H9 (cell line): ENCODE measurements around the gene PDC. TPM values are rescaled to one million over a fixed set of nuclear protein-coding genes. Genes with fewer than 3 reads are reported as not detected.

Experiments
- DNase-seq: peaks from one replicate; pipeline ENCODE4 v3.0.0-alpha.2; 2017
- H2AFZ ChIP-seq: one replicate; pipeline ENCODE4 v1.6.1; 2013; ENCODE audit warnings: mild to moderate bottlenecking, low read length, control low read depth, moderate library complexity
- H2AK5ac ChIP-seq: 2 replicates; pipeline ENCODE4 v1.6.1; 2013; ENCODE audit warnings: low read length, control low read depth, mixed read lengths; ENCODE audit not compliant: insufficient read length
- H2BK120ac ChIP-seq: one replicate; pipeline ENCODE4 v1.6.1; 2013; ENCODE audit warnings: low read depth, mild to moderate bottlenecking, low read length, control low read depth, inconsistent platforms; ENCODE audit not compliant: poor library complexity, severe bottlenecking
- H2BK12ac ChIP-seq: 2 replicates; pipeline ENCODE4 v1.6.1; 2013; ENCODE audit warnings: low read length, control low read depth, mixed read lengths, low read depth; ENCODE audit not compliant: insufficient read length
- H2BK15ac ChIP-seq: 2 replicates; pipeline ENCODE4 v1.6.1; 2013; ENCODE audit warnings: low read depth, low read length, control low read depth
- H2BK20ac ChIP-seq: one replicate; pipeline ENCODE4 v1.6.1; 2013; ENCODE audit warnings: low read depth, mild to moderate bottlenecking, low read length, control low read depth, inconsistent platforms; ENCODE audit not compliant: poor library complexity, severe bottlenecking
- H2BK5ac ChIP-seq: 2 replicates; pipeline ENCODE4 v1.6.1; 2013; ENCODE audit warnings: low read length, control low read depth, mixed read lengths; ENCODE audit not compliant: insufficient read length
- H3K14ac ChIP-seq: 2 replicates; pipeline ENCODE4 v1.6.1; 2013; ENCODE audit warnings: low read length, control low read depth; ENCODE audit not compliant: insufficient read depth
- H3K18ac ChIP-seq: 2 replicates; pipeline ENCODE4 v1.6.1; 2013; ENCODE audit warnings: low read depth, mild to moderate bottlenecking, mixed read lengths, low read length, control low read depth; ENCODE audit not compliant: insufficient read length
- H3K23ac ChIP-seq: 2 replicates; pipeline ENCODE4 v1.6.1; 2013; ENCODE audit warnings: low read length, control low read depth, mixed read lengths, low read depth; ENCODE audit not compliant: insufficient read length
- H3K23me2 ChIP-seq: 2 replicates; pipeline ENCODE4 v1.6.1; 2013; ENCODE audit warnings: low read depth, mild to moderate bottlenecking, mixed read lengths, low read length, control low read depth; ENCODE audit not compliant: insufficient read length, poor library complexity, severe bottlenecking
- H3K27ac ChIP-seq: 2 replicates; pipeline ENCODE4 v1.5.1; 2013; ENCODE audit warnings: low read length, control low read depth, mixed read lengths, low read depth; ENCODE audit not compliant: insufficient read length
- H3K27me3 ChIP-seq: 2 replicates; pipeline ENCODE4 v1.6.1; 2013; ENCODE audit warnings: low read length, control low read depth, inconsistent platforms; ENCODE audit not compliant: insufficient read depth
- H3K4ac ChIP-seq: 2 replicates; pipeline ENCODE4 v1.6.1; 2013; ENCODE audit warnings: low read depth, mild to moderate bottlenecking, control low read depth, inconsistent platforms, low read length, moderate library complexity
- H3K4me1 ChIP-seq: 2 replicates; pipeline ENCODE4 v1.6.1; 2013; ENCODE audit warnings: low read length, control low read depth, inconsistent platforms; ENCODE audit not compliant: insufficient read depth
- H3K4me2 ChIP-seq: 2 replicates; pipeline ENCODE4 v1.6.1; 2013; ENCODE audit warnings: low read length, control low read depth, mixed read lengths; ENCODE audit not compliant: insufficient read length, insufficient read depth
- H3K56ac ChIP-seq: 2 replicates; pipeline ENCODE4 v1.6.1; 2013; ENCODE audit warnings: low read depth, mild to moderate bottlenecking, mixed read lengths, low read length, control low read depth; ENCODE audit not compliant: insufficient read length
- H3K79me1 ChIP-seq: 2 replicates; pipeline ENCODE4 v1.6.1; 2013; ENCODE audit warnings: low read depth, mild to moderate bottlenecking, moderate library complexity, low read length, control low read depth, inconsistent platforms; ENCODE audit not compliant: insufficient read depth, poor library complexity, severe bottlenecking
- H3K79me2 ChIP-seq: 2 replicates; pipeline ENCODE4 v1.6.1; 2013; ENCODE audit warnings: low read length, control low read depth, inconsistent platforms; ENCODE audit not compliant: insufficient read depth
- H3K9ac ChIP-seq: 2 replicates; pipeline ENCODE4 v1.6.1; 2013; ENCODE audit warnings: low read length, control low read depth, mixed read lengths; ENCODE audit not compliant: insufficient read length; ENCODE audit errors: extremely low read depth
- H3K9me3 ChIP-seq: one replicate; pipeline ENCODE4 v1.6.1; 2013; ENCODE audit warnings: low read depth, low read length, inconsistent platforms; ENCODE audit not compliant: control insufficient read depth
- H3T11ph ChIP-seq: one replicate; pipeline ENCODE4 v1.6.1; 2013; ENCODE audit warnings: mild to moderate bottlenecking, low read length, control low read depth, inconsistent platforms
- H4K20me1 ChIP-seq: one replicate; pipeline ENCODE4 v1.6.1; 2013; ENCODE audit not compliant: control insufficient read depth, insufficient read length, insufficient read depth
- H4K5ac ChIP-seq: 2 replicates; pipeline ENCODE4 v1.6.1; 2013; ENCODE audit warnings: low read depth, mild to moderate bottlenecking, mixed read lengths, low read length, control low read depth; ENCODE audit not compliant: insufficient read length
- H4K8ac ChIP-seq: replicated peaks from 2 replicates; pipeline ENCODE4 v1.6.1; 2013; ENCODE audit warnings: low read length, control low read depth, mixed read lengths, low read depth; ENCODE audit not compliant: insufficient read length
- H4K91ac ChIP-seq: 2 replicates; pipeline ENCODE4 v1.6.1; 2013; ENCODE audit warnings: low read depth, mild to moderate bottlenecking, moderate library complexity, mixed read lengths, low read length, control low read depth; ENCODE audit not compliant: insufficient read length
- H3K27ac Mint-ChIP-seq, 3 experiments: 2 replicates in 2 of 3; 3 replicates in 1 of 3; pipeline ENCODE4 v1.8.0; 2020 to 2021; ENCODE audit warnings: mixed read lengths in 3 of 3, mild to moderate bottlenecking in 1 of 3, moderate library complexity in 1 of 3
- H3K27me3 Mint-ChIP-seq: 2 replicates; pipeline ENCODE4 v1.8.0; 2021; ENCODE audit warnings: low read depth, mild to moderate bottlenecking, moderate library complexity, mixed read lengths
- H3K36me3 Mint-ChIP-seq, 3 experiments: 2 replicates in 2 of 3; 3 replicates in 1 of 3; pipeline ENCODE4 v1.8.0; 2020 to 2021; ENCODE audit warnings: low read depth in 3 of 3, mixed read lengths in 3 of 3; ENCODE audit not compliant: insufficient read depth in 1 of 3
- H3K4me1 Mint-ChIP-seq, 2 experiments: 2 replicates each; pipeline ENCODE4 v1.8.0; 2020; ENCODE audit warnings: mixed read lengths in 2 of 2
- H3K4me3 Mint-ChIP-seq, 2 experiments: 2 replicates in 1 of 2; 3 replicates in 1 of 2; pipeline ENCODE4 v1.8.0; 2020 to 2021; ENCODE audit warnings: mild to moderate bottlenecking in 2 of 2, mixed read lengths in 2 of 2, moderate library complexity in 1 of 2
- H3K9me3 Mint-ChIP-seq, 2 experiments: 2 replicates in 1 of 2; 3 replicates in 1 of 2; pipeline ENCODE4 v1.8.0; 2020; ENCODE audit warnings: mild to moderate bottlenecking in 2 of 2, mixed read lengths in 2 of 2, moderate library complexity in 1 of 2
- CTCF ChIP-seq: fragments of 200-600 bp; sonication (generic); conservative IDR thresholded peaks from 3 replicates; pipeline ENCODE4 v1.8.0; 2021; ENCODE audit warnings: antibody characterized with exemption, mild to moderate bottlenecking
- WGBS: extraction: QIAGEN DNeasy Blood & Tissue Kit; methylation state at CpG from one replicate; pipeline ENCODE4 v1.1.7; 2013; ENCODE audit warnings: missing lambda C conversion rate, low lambda C conversion rate, mixed read lengths; ENCODE audit not compliant: insufficient read length; ENCODE audit errors: extremely low coverage; 5-methylcytosine and 5-hydroxymethylcytosine counted together
- total RNA-seq: library from RNA; stranded (reverse); gene quantifications from 2 replicates; pipeline ENCODE4 v1.2.1, GENCODE V29; 2021

PDC gene
- total RNA-seq, 1 experiment from 2014 or later: not detected

GRCh38 chr1:186421446-186421845 is 39.5 kb downstream of the PDC start:
- no peaks in the 10 kb centered on the region for H3K79me2 ChIP-seq
- H2BK5ac ChIP-seq: no peak overlapping the region
- H3K27me3 ChIP-seq: no peaks in the 10 kb centered on the region
- no peak overlapping the region for H3K27ac Mint-ChIP-seq
- no peaks in the 10 kb centered on the region for H3K4me1 Mint-ChIP-seq
- no peak overlapping the region for H2AK5ac ChIP-seq
- no peak overlapping the region for H4K8ac ChIP-seq
- DNase-seq: no peak
- H3K36me3 Mint-ChIP-seq: peaks cover 4 to 20% (median 14%) of the 10 kb centered on the region in 3 experiments; a peak in 6 of 7 replicates
- H4K20me1 ChIP-seq: no peaks in the 10 kb centered on the region
- no CpG with 5 or more reads among the region's 6 CpGs for WGBS
- H3T11ph ChIP-seq: no peak overlapping the region
- H2BK120ac ChIP-seq: no peak overlapping the region
- no peak overlapping the region for H4K5ac ChIP-seq
- TF ChIP-seq CTCF: no peak
- no peak overlapping the region for H3K18ac ChIP-seq
- no peak overlapping the region for H2BK12ac ChIP-seq
- no peak overlapping the region for H2AFZ ChIP-seq
- no peak overlapping the region for H4K91ac ChIP-seq
- no peaks in the 10 kb centered on the region for H3K79me1 ChIP-seq
- H3K4me2 ChIP-seq: no peak overlapping the region
- H3K9ac ChIP-seq: no peak overlapping the region
- no peaks in the 10 kb centered on the region for H3K23me2 ChIP-seq
- H3K23ac ChIP-seq: no peak overlapping the region
- no peaks in the 10 kb centered on the region for H3K9me3 ChIP-seq
- no peak overlapping the region for H2BK15ac ChIP-seq
- no peaks in the 10 kb centered on the region for H3K9me3 Mint-ChIP-seq
- no peak overlapping the region for H3K56ac ChIP-seq
- H3K27me3 Mint-ChIP-seq: no peaks in the 10 kb centered on the region
- no peak overlapping the region for H3K4ac ChIP-seq
- no peak overlapping the region for H3K14ac ChIP-seq
- no peaks in the 10 kb centered on the region for H3K4me1 ChIP-seq
- no peak overlapping the region for H3K4me3 Mint-ChIP-seq
- no peak overlapping the region for H3K27ac ChIP-seq
- H2BK20ac ChIP-seq: no peak overlapping the region
